ENCODE measurements around the gene ITSN1. TPM values are rescaled to one million over a fixed set of nuclear protein-coding genes. Genes with fewer than 3 reads are reported as not detected.

ITSN1 gene
- total RNA-seq, 4 donors from 2014 or later: 29.6 to 42.2 (median 41.1) TPM

DNA sequence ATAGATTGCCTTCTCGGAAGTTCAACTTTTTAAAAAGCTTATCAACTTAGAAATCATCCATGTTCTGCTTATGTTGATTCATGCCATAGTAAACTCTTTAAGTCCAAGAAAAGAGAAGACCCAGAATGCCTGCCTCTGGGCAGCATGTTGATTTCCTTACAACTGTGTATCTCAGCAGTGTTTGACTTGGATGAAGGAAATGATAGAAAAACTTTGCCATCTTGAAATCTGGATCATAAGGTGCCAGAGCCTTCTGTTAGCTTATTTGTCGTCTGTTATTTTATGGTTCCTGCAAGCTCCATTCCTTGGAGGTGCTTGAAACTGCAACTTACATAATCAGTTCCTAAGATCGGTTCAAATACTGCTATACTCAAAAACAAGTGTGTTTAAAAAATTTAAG is 148.8 kb downstream of the ITSN1 start:
- H3K36me3 ChIP-seq: peaks cover 0 to 6% of the 10 kb centered on the region in 2 donors
- no peak overlapping the region for H3K27ac ChIP-seq
- H3K9me3 ChIP-seq: no peaks in the 10 kb centered on the region
- H3K4me3 ChIP-seq (replicated peaks in 1 of 3): no peak overlapping the region
- DNase-seq: no peak
- TF ChIP-seq CTCF (IDR thresholded peaks at IDR 0.05) (no peak), POLR2A (IDR thresholded peaks at IDR 0.05) (no peak)
- no peaks in the 10 kb centered on the region for H3K27me3 ChIP-seq
- 52 to 59% methylated on average over 3 of the region's 3 CpGs for WGBS, 2 donors
- intact Hi-C loops (cut with DNase I): no loop called here
- H3K4me1 ChIP-seq: peaks cover 0 to 4% of the 10 kb centered on the region in 2 donors

DNA sequence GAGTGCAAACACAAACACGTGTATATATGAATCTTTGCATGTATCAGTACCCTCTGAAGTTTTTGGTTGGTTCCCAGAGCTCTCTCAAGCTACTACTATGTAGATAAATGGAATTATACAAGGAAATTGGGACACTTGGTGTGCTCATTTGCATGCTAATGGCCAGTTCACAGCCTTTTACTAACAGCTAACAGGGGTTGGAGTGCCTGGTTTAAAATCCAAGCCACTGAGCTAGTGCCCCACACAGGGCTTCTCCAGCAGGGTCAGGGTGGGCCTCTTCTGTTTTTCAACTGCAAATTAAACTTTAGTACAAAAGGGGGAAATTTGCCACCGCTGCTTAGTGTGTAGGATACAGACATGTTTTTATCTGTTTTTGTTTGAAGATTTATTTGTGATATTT is 152.3 kb downstream of the ITSN1 start:
- intact Hi-C loops (cut with DNase I): no loop called here

GRCh38 chr21:33797565-33797964 is 155.3 kb downstream of the ITSN1 start:
- intact Hi-C loops (cut with DNase I): no loop called here
- H3K27ac ChIP-seq: no peak overlapping the region
- no peaks in the 10 kb centered on the region for H3K27me3 ChIP-seq
- H3K4me3 ChIP-seq (replicated peaks in 1 of 3): no peak overlapping the region
- peaks cover 12 to 13% of the 10 kb centered on the region in 2 donors for H3K4me1 ChIP-seq
- peaks cover 5 to 10% of the 10 kb centered on the region in 2 donors for H3K36me3 ChIP-seq
- TF ChIP-seq POLR2A (IDR thresholded peaks at IDR 0.05) (no peak), CTCF (IDR thresholded peaks at IDR 0.05) (no peak)
- DNase-seq: no peak
- WGBS, 2 donors: 94 to 99% methylated on average over 5 of the region's 5 CpGs
- H3K9me3 ChIP-seq: no peaks in the 10 kb centered on the region

More for the DNA sequence above, 152.3 kb downstream of the ITSN1 start:
- no peaks in the 10 kb centered on the region for H3K9me3 ChIP-seq
- H3K27ac ChIP-seq: no peak overlapping the region
- H3K27me3 ChIP-seq: no peaks in the 10 kb centered on the region
- DNase-seq: no peak
- peaks cover 3 to 4% of the 10 kb centered on the region in 2 donors for H3K4me1 ChIP-seq
- peaks cover 5 to 10% of the 10 kb centered on the region in 2 donors for H3K36me3 ChIP-seq
- TF ChIP-seq POLR2A (IDR thresholded peaks at IDR 0.05) (no peak), CTCF (IDR thresholded peaks at IDR 0.05) (no peak)
- 58 to 67% methylated on average over 2 of the region's 2 CpGs for WGBS, 2 donors
- H3K4me3 ChIP-seq (replicated peaks in 1 of 3): no peak overlapping the region

- Histone ChIP-seq H3K27me3 (no peaks in the 10 kb centered on the region), H3K36me3 (peaks cover 5 to 7% of the 10 kb centered on the region in 2 donors), H3K4me3 (replicated peaks in 1 of 3) (no peak overlapping the region), H3K4me1 (peaks cover 12 to 13% of the 10 kb centered on the region in 2 donors), H3K9me3 (no peaks in the 10 kb centered on the region), H3K27ac (peak overlapping the region in 1 of 3 donors; percentile 31)
- TF ChIP-seq CTCF (IDR thresholded peaks at IDR 0.05): no peak
- TF ChIP-seq POLR2A (IDR thresholded peaks at IDR 0.05): no peak
- intact Hi-C loops (cut with DNase I): no loop called here
- peak in 1 of 2 donors; percentile 46 for DNase-seq
- WGBS, 2 donors: 62 to 81% methylated on average over 5 of the region's 5 CpGs
Observed at GRCh38 chr21:33799378-33800090, 157.2 kb downstream of the ITSN1 start.

DNA sequence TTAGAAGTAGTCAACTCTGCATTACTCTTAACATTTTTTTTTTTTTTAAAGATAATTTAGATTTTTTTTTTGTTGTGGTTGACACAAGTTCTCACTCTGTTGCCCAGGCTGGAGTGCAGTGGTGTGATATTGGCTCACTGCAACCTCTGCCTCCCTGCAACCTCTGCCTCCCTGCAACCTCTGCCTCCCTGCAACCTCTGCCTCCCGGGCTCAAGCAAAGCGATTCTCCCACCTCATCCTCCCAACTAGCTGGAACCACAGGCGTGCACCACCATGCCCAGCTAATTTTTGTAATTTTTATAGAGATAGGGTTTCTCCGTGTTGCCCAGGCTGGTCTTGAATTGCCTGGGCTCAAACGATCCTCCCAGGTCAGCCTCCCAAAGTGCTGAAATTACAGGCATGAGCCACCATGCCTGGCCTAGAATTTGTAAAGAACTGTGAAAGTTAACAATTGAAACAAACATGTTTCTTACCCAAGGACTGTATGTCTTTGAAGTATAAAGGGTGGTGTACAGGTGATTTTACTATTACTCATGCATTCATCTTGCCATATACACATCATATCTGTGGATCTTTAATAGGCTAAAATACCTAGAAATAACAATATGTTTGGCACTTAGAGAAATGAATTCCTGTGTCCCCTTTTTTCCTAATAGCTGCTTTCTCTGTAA is 158.6 kb downstream of the ITSN1 start:
- Histone ChIP-seq H3K27ac (peak overlapping the region in 1 of 3 donors; percentile 49), H3K36me3 (peaks cover 5% of the 10 kb centered on the region in 2 donors)

More for the DNA sequence above, 158.6 kb downstream of the ITSN1 start:
- Histone ChIP-seq H3K4me3 (replicated peaks in 1 of 3) (no peak overlapping the region), H3K9me3 (no peaks in the 10 kb centered on the region), H3K4me1 (peaks cover 12 to 13% of the 10 kb centered on the region in 2 donors), H3K27me3 (no peaks in the 10 kb centered on the region)
- DNase-seq: no peak
- intact Hi-C loops (cut with DNase I): no loop called here
- no peak for TF ChIP-seq POLR2A (IDR thresholded peaks at IDR 0.05)
- TF ChIP-seq CTCF (IDR thresholded peaks at IDR 0.05): no peak
- 98% methylated on average over 5 of the region's 5 CpGs for WGBS, 2 donors

Measured in thyroid gland (tissue), 4 donors.